OCI-LY7 (cell line): Measurements from ENCODE around the gene DIAPH3. TPM values are rescaled to one million over a fixed set of nuclear protein-coding genes. Genes with fewer than 3 reads are reported as not detected.

Experiments
- BruUV-seq: library from RNA; stranded (reverse); fragments of 400-500 nt; replicated peaks from 2 replicates; lab custom pipeline; 2021; lab: Mats Ljungman, UMichigan
- CTCF ChIA-PET: fragments of 300-600 bp; sonication (Branson Sonifier 250); formaldehyde crosslinking; loops from one replicate; lab custom pipeline; 2022; ENCODE audit warnings: antibody characterized with exemption; ENCODE audit not compliant: unreplicated experiment; lab: Charles Lee
- POLR2A ChIA-PET: fragments of 300-600 bp; sonication (Branson Sonifier 250); formaldehyde crosslinking; loops from one replicate; lab custom pipeline; 2022; ENCODE audit warnings: antibody characterized with exemption; lab: Charles Lee
- DNase-seq: peaks from one replicate; pipeline ENCODE4 v3.0.0-alpha.2; 2015; ENCODE audit warnings: low spot score
- H2AFZ ChIP-seq: fragments of 200-600 bp; sonication (generic), shearing (Covaris generic); 2 replicates; pipeline ENCODE4 v1.6.1; 2014; ENCODE audit warnings: mild to moderate bottlenecking, antibody characterized with exemption, low read length, moderate library complexity
- H3K27ac ChIP-seq: fragments of 200-600 bp; sonication (generic); 2 replicates; pipeline ENCODE4 v1.5.1; 2014; ENCODE audit warnings: mixed run types, low read depth, mild to moderate bottlenecking, moderate library complexity, low read length, inconsistent platforms; ENCODE audit not compliant: poor library complexity, severe bottlenecking
- H3K36me3 ChIP-seq: fragments of 200-600 bp; sonication (generic); 2 replicates; pipeline ENCODE4 v1.6.1; 2014; ENCODE audit warnings: mild to moderate bottlenecking, antibody characterized with exemption, low read length, moderate library complexity, mixed read lengths; ENCODE audit not compliant: insufficient read depth
- H3K4me1 ChIP-seq: fragments of 200-600 bp; sonication (generic); 2 replicates; pipeline ENCODE4 v1.5.1; 2014; ENCODE audit warnings: mild to moderate bottlenecking, low read length; ENCODE audit not compliant: insufficient read depth, poor library complexity, severe bottlenecking
- H3K4me2 ChIP-seq: fragments of 200-600 bp; sonication (generic); 2 replicates; pipeline ENCODE4 v1.6.1; 2014; ENCODE audit warnings: mild to moderate bottlenecking, low read length
- H3K4me3 ChIP-seq: fragments of 200-600 bp; sonication (generic); 2 replicates; pipeline ENCODE4 v1.5.1; 2014; ENCODE audit warnings: mild to moderate bottlenecking, low read depth, low read length; ENCODE audit not compliant: poor library complexity, severe bottlenecking
- H3K79me2 ChIP-seq: fragments of 200-600 bp; sonication (generic); 2 replicates; pipeline ENCODE4 v1.6.1; 2016; ENCODE audit warnings: low read depth, mild to moderate bottlenecking, low read length, moderate library complexity, mixed read lengths; ENCODE audit not compliant: insufficient read depth
- H3K9me2 ChIP-seq: fragments of 200-600 bp; sonication (generic); 2 replicates; pipeline ENCODE4 v1.6.1; 2016; ENCODE audit warnings: mild to moderate bottlenecking, low read length, mixed read lengths; ENCODE audit not compliant: insufficient read depth
- H3K9me3 ChIP-seq: fragments of 200-600 bp; sonication (generic); 2 replicates; pipeline ENCODE4 v1.6.1; 2014; ENCODE audit warnings: mild to moderate bottlenecking, mixed run types, low read length, mixed read lengths
- H4K20me1 ChIP-seq: fragments of 200-600 bp; sonication (generic); 2 replicates; pipeline ENCODE4 v1.6.1; 2014; ENCODE audit warnings: mild to moderate bottlenecking, antibody characterized with exemption, low read length, moderate library complexity, mixed read lengths; ENCODE audit not compliant: insufficient read depth
- CTCF ChIP-seq: fragments of 200-600 bp; sonication (generic); conservative IDR thresholded peaks from 2 replicates; pipeline ENCODE4 v1.5.1; 2014; ENCODE audit warnings: mild to moderate bottlenecking, antibody characterized with exemption, low read length, moderate library complexity, mixed read lengths
- EZH2phosphoT487 ChIP-seq: fragments of 200-600 bp; sonication (generic); IDR thresholded peaks from 2 replicates; pipeline ENCODE4 v1.6.1; 2018; ENCODE audit warnings: low read depth, borderline replicate concordance, mild to moderate bottlenecking, mixed run types, antibody characterized with exemption, low read length, moderate library complexity, mixed read lengths
- intact Hi-C: fragments of 100-400 bp; cut with micrococcal nuclease; formaldehyde crosslinking; loops from one replicate; pipeline ENCODE4 v1.10.0; 2022; ENCODE audit not compliant: unreplicated experiment
- total RNA-seq, 2 experiments: library from RNA; depleted of rRNA in 1 of 2; stranded (reverse); fragments of >200 nt in 1 of 2; shearing (Covaris generic) in 1 of 2; gene quantifications; 2 replicates each; pipeline ENCODE4 v1.2.3, GENCODE V29; 2014 to 2022

Gene DIAPH3
- total RNA-seq, 2 experiments from 2014 or later, result 33.5 to 37.2 TPM

GRCh38 chr13:60075850-60076249, 87.9 kb downstream of the DIAPH3 start:
- intact Hi-C loops, result no loop called here
- H3K4me1 ChIP-seq, result peaks cover 10% of the 10 kb centered on the region
- BruUV-seq, result no TSS peak
- H2AFZ ChIP-seq, result no peak overlapping the region
- no peak overlapping the region for H3K27ac ChIP-seq
- no peak overlapping the region for H3K4me2 ChIP-seq
- ChIA-PET POLR2A (no interaction called here), CTCF (no interaction called here)
- no peak for DNase-seq
- H3K79me2 ChIP-seq, result no peaks in the 10 kb centered on the region
- no peaks in the 10 kb centered on the region for H3K9me2 ChIP-seq
- TF ChIP-seq EZH2phosphoT487 (no peak), CTCF (no peak)
- peaks cover 6% of the 10 kb centered on the region for H3K36me3 ChIP-seq
- no peak overlapping the region for H3K4me3 ChIP-seq
- no peaks in the 10 kb centered on the region for H3K9me3 ChIP-seq
- no peaks in the 10 kb centered on the region; the same call in 1 of the 2 replicates for H4K20me1 ChIP-seq

GRCh38 chr13:60074397-60074796, 89.3 kb downstream of the DIAPH3 start:
- no peak for TF ChIP-seq EZH2phosphoT487
- no peak for TF ChIP-seq CTCF
- Histone ChIP-seq H3K4me2 (no peak overlapping the region), H2AFZ (no peak overlapping the region), H4K20me1 (no peaks in the 10 kb centered on the region; the same call in 1 of the 2 replicates), H3K4me1 (peaks cover 10% of the 10 kb centered on the region), H3K4me3 (no peak overlapping the region), H3K27ac (no peak overlapping the region), H3K79me2 (no peaks in the 10 kb centered on the region), H3K9me2 (no peaks in the 10 kb centered on the region), H3K9me3 (peaks cover 6% of the 10 kb centered on the region; the same call in 1 of the 2 replicates), H3K36me3 (peaks cover 6% of the 10 kb centered on the region)
- POLR2A ChIA-PET, result no interaction called here
- intact Hi-C loops, result no loop called here
- DNase-seq, result no peak
- BruUV-seq, result no TSS peak
- CTCF ChIA-PET, result no interaction called here

GRCh38 chr13:60066226-60066625, 97.5 kb downstream of the DIAPH3 start:
- Histone ChIP-seq H4K20me1 (no peaks in the 10 kb centered on the region), H3K9me2 (no peaks in the 10 kb centered on the region), H3K4me2 (no peak overlapping the region), H3K36me3 (no peaks in the 10 kb centered on the region), H3K4me3 (no peak overlapping the region), H3K79me2 (no peaks in the 10 kb centered on the region), H2AFZ (no peak overlapping the region), H3K4me1 (no peaks in the 10 kb centered on the region), H3K9me3 (peaks cover 6% of the 10 kb centered on the region; the same call in 1 of the 2 replicates), H3K27ac (no peak overlapping the region)
- BruUV-seq, result no TSS peak
- TF ChIP-seq EZH2phosphoT487 (no peak), CTCF (no peak)
- CTCF ChIA-PET, result no interaction called here
- POLR2A ChIA-PET, result no interaction called here
- DNase-seq, result no peak
- intact Hi-C loops, result no loop called here
